GM19467 (cell line): Measurements from ENCODE around the gene ABTB2.
"Not testable (repeated sequence)": the region's sequence is repeated elsewhere in the genome, so short reads cannot be mapped to it uniquely, and the experiment has no call there.

ENCODE experiments used
- ATAC-seq: cut with Tn5 transposase; IDR thresholded peaks from one replicate; pipeline ENCODE4 v1.9.1; 2021; ENCODE audit warnings: mild to moderate bottlenecking, moderate library complexity; ENCODE audit not compliant: unreplicated experiment

ABTB2 gene

GRCh38 chr11:34197256-34197655 lies 160.6 kb downstream of the ABTB2 start:
- no peak for ATAC-seq

- no peak for ATAC-seq
Measured at GRCh38 chr11:34194576-34195335, 163.1 kb downstream of the ABTB2 start.

GRCh38 chr11:34192481-34193401 lies 165.1 kb downstream of the ABTB2 start:
- no peak for ATAC-seq

GRCh38 chr11:34191578-34191977 lies 166.2 kb downstream of the ABTB2 start:
- ATAC-seq: no peak

- no peak for ATAC-seq
Measured at GRCh38 chr11:34190192-34191139, 167.3 kb downstream of the ABTB2 start.

- no peak for ATAC-seq
Measured at GRCh38 chr11:34189191-34189590, 168.6 kb downstream of the ABTB2 start.

- ATAC-seq: no peak
Measured at GRCh38 chr11:34188181-34188580, 169.6 kb downstream of the ABTB2 start.

GRCh38 chr11:34185926-34186841 lies 171.6 kb downstream of the ABTB2 start:
- no peak for ATAC-seq

- no peak for ATAC-seq
Measured at GRCh38 chr11:34184505-34185015, 173.2 kb downstream of the ABTB2 start.

- no peak for ATAC-seq
Measured at GRCh38 chr11:34183848-34184391, 173.9 kb downstream of the ABTB2 start.

GRCh38 chr11:34182921-34183685 lies 174.7 kb downstream of the ABTB2 start:
- no peak for ATAC-seq

- no peak for ATAC-seq
Measured at GRCh38 chr11:34182425-34182824, 175.4 kb downstream of the ABTB2 start.

- no peak for ATAC-seq
Measured at GRCh38 chr11:34181856-34182405, 175.9 kb downstream of the ABTB2 start.

- ATAC-seq: no peak
Measured at GRCh38 chr11:34181251-34181650, 176.6 kb downstream of the ABTB2 start.

GRCh38 chr11:34180814-34181165 lies 177.0 kb downstream of the ABTB2 start:
- not testable (repeated sequence) for ATAC-seq

GRCh38 chr11:34180040-34180813 lies 177.6 kb downstream of the ABTB2 start:
- no peak for ATAC-seq

- no peak for ATAC-seq
Measured at GRCh38 chr11:34179026-34179675, 178.7 kb downstream of the ABTB2 start.
